BJ (cell line): ENCODE results near the gene LATS1. TPM values are rescaled to one million over a fixed set of nuclear protein-coding genes. Genes with fewer than 3 reads are reported as not detected.
A peak's percentile ranks its signal among the peaks of the same experiment; 100 is the strongest.

Experiments used
- CTCF ChIA-PET: fragments of 350-600 bp; formaldehyde crosslinking; extraction: SDS; loops from one replicate; lab custom pipeline; 2021; ENCODE audit warnings: antibody characterized with exemption, inconsistent platforms; lab: Yijun Ruan, JAX
- POLR2A ChIA-PET: fragments of 300-600 bp; sonication (Branson Sonifier 250); formaldehyde crosslinking; extraction: SDS; loops from one replicate; lab custom pipeline; 2021; ENCODE audit warnings: antibody characterized with exemption; lab: Charles Lee
- DNase-seq: peaks from one replicate; pipeline ENCODE4 v3.0.0-alpha.2; 2011; ENCODE audit warnings: low read depth
- H3K27me3 ChIP-seq: 2 replicates; pipeline ENCODE4 v1.6.0; 2011; ENCODE audit warnings: low read length; ENCODE audit not compliant: control insufficient read depth, insufficient read depth
- H3K36me3 ChIP-seq: 2 replicates; pipeline ENCODE4 v1.5.1; 2011; ENCODE audit warnings: low read length; ENCODE audit not compliant: control insufficient read depth, insufficient read depth
- H3K4me3 ChIP-seq: 2 replicates; pipeline ENCODE4 v1.5.1; 2011; ENCODE audit warnings: low read depth, mild to moderate bottlenecking, control low read depth, low read length
- polyA minus RNA-seq: library from RNA; depleted of rRNA, polyadenylated mRNA; stranded (reverse); fragments of >200 nt; gene quantifications from 2 replicates; pipeline ENCODE4 v1.2.3, GENCODE V29; 2011; rRNA and poly(A)+ RNA removed
- polyA plus RNA-seq: library from polyadenylated mRNA; depleted of rRNA; stranded (reverse); fragments of >200 nt; gene quantifications from 2 replicates; pipeline ENCODE4 v1.2.3, GENCODE V29; 2011; rRNA removed
- TF ChIP-seq, protein P1 (sequence below): IDR thresholded peaks from 2 replicates; pipeline ENCODE4 v1.5.1; 2011; ENCODE audit warnings: low read depth, mild to moderate bottlenecking, control low read depth, inconsistent platforms, low read length, moderate library complexity; ENCODE audit not compliant: insufficient read depth

LATS1 gene
- polyA plus RNA-seq = 12.4 and 16.7 TPM in 2 replicates
- polyA minus RNA-seq = 16.8 and 22.2 TPM in 2 replicates

DNA sequence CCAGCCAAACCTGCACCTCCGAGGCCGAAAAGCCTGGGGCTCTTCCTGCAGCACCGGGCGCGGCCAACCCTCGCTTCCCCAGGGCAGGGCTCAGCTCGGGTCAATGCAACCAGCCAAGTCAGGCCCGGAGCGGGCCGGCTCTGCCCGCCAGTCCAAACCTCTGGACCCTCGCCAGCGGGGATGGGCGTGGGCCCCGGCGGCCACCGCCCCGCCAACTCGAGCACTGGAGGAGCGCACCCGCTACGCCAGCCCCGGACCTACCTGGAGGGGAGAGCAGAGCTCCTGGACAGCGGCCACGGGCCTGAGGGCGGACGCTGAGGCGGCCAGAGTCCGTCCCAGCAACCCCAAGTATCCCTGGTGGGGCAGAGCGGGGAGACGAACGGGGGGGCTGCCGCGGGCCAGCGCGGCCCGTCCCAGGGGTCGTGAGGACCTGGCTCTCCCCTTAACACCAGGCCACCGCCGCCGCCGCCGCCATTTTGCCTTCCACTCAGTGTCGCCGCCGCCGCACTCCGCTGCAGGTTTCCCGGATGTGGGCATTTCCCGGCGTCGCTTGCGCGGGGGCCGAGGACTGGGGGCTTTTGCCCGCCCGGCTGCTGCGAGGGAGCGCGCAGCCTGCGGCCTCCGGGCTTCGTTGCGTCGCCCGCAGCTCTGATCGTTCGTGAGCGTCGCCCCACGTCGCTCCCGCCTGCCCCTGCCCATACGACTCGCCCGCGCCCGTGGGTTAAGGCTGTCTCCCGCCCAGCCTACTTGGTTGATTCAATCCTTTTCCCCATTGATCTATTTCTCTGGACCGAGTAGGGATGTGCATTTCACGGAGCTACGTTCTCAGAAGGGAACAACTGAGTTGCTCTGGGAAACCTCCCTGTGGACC, at the start of gene LATS1:
TSS of gene LATS1 (minus strand) at position 514 of the 871 bp plus-strand sequence. CDS start 15,975 bp downstream, outside the sequence.
- Histone ChIP-seq H3K27me3 (no peaks in the 10 kb centered on the region), H3K36me3 (peaks cover under 1% of the 10 kb centered on the region; the same call in 1 of the 2 replicates), H3K4me3 (peak within 1 kb of the TSS; percentile 99)
- no peak for DNase-seq
- ChIA-PET POLR2A (no interaction called here), CTCF (interaction anchor here (1.0 to 1.1 kb wide), 3 partner anchors 13 to 59 kb away, joined by 3 read pairs; no protein-coding TSS in a partner anchor)
- TF ChIP-seq, protein P1, sequence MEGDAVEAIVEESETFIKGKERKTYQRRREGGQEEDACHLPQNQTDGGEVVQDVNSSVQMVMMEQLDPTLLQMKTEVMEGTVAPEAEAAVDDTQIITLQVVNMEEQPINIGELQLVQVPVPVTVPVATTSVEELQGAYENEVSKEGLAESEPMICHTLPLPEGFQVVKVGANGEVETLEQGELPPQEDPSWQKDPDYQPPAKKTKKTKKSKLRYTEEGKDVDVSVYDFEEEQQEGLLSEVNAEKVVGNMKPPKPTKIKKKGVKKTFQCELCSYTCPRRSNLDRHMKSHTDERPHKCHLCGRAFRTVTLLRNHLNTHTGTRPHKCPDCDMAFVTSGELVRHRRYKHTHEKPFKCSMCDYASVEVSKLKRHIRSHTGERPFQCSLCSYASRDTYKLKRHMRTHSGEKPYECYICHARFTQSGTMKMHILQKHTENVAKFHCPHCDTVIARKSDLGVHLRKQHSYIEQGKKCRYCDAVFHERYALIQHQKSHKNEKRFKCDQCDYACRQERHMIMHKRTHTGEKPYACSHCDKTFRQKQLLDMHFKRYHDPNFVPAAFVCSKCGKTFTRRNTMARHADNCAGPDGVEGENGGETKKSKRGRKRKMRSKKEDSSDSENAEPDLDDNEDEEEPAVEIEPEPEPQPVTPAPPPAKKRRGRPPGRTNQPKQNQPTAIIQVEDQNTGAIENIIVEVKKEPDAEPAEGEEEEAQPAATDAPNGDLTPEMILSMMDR = no peak

DNA sequence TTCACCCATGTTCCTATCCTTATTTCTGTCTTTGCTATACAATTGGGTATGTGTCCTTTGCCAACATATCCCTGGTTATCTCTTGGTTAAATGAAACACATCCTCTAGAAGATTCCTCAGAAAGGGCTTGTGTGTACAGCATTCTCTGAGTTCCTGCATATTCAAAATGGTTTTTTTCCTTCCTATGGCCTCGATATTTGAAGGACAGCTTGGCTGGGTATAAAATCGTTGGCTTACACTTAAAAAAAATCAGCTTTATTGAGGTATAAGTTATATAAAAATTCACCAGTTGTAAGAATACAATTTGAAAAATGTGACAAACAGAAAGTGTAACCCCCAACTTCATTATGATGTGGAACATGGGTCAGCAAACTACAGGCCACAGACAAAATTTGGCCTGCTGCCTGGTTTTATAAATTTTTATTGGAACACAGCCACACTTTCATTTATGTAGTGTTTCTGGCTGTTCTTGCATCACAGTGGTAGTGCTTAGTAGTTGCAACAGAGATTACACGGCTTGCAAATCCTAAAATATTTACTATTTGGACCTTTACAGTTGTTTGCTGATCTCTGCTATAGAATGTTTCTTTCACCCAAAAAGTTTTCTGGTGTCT, 48.4 kb upstream of the LATS1 start:
- H3K27me3 ChIP-seq = no peaks in the 10 kb centered on the region
- peaks cover 1% of the 10 kb centered on the region; the same call in 1 of the 2 replicates for H3K36me3 ChIP-seq
- no peak for DNase-seq
- CTCF ChIA-PET = no interaction called here
- POLR2A ChIA-PET = no interaction called here
- TF ChIP-seq, protein P1 = no peak
- no peak overlapping the region for H3K4me3 ChIP-seq

DNA sequence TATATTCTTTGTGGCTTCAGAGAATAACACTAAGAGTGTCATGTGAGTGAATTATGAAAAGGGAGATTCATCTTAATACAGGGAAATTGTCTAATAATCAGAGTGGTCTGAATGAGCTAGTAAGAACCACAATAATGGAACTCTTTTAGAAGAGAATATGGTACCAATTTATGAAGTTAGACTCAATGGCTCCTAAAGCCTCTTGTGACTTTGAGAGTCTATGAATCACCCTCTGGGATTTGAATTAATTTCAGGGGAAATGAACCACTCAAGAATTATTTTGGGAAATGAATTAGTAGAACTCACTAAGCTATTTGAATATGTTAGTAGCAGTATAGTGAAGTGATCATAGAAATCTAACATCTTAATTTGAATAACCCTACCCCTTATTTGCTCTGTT, 46.0 kb upstream of the LATS1 start:
- Histone ChIP-seq H3K4me3 (no peak overlapping the region), H3K36me3 (peaks cover 4% of the 10 kb centered on the region), H3K27me3 (no peaks in the 10 kb centered on the region)
- DNase-seq = no peak
- ChIA-PET CTCF (interaction anchor here (0.7 kb wide), 1 partner anchor 18 kb away, joined by 3 read pairs; the partner anchor contains the start of gene NUP43), POLR2A (no interaction called here)
- TF ChIP-seq, protein P1 = no peak

DNA sequence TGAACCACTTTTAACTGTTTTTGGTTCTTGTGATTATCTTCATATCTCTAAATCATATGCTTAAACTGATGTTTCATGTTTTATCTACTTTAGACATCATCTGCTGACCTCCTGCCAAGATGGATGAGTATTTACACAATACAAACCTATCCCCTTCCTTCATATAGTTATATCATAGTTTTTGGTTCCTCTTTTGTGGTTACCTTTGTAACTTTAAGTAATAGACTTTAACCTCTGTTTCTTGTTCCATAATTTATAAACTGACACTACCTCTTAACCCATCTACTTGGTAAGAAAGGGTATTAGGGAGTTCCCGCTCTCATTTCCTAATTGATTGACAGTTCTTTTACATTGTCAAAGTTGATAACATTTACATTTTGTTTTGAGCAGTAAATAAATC, 43.5 kb upstream of the LATS1 start:
- TF ChIP-seq, protein P1 = no peak
- Histone ChIP-seq H3K27me3 (no peaks in the 10 kb centered on the region), H3K36me3 (peaks cover 3% of the 10 kb centered on the region; the same call in 1 of the 2 replicates), H3K4me3 (no peak overlapping the region)
- ChIA-PET CTCF (no interaction called here), POLR2A (no interaction called here)
- no peak for DNase-seq

DNA sequence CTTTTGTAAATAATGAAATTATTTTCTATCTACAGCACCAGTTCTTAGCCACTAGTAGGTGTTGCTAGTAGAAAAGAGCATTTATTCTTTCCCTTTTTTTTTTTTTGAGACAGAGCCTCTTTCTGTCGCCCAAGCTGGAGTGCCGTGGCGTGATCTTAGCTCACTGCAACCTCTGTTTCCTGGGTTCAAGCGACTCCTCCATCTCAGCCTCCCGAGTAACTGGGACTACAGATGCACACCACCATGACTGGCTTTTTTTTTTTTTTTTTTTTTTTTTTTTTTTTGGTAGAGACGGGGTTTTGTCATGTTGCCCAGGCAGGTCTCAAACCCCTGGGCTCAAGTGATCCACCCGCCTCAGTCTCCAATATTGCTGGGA, 38.3 kb upstream of the LATS1 start:
- DNase-seq = no peak
- H3K4me3 ChIP-seq = no peak overlapping the region
- peaks cover 3% of the 10 kb centered on the region; the same call in 1 of the 2 replicates for H3K36me3 ChIP-seq
- no peaks in the 10 kb centered on the region for H3K27me3 ChIP-seq
- CTCF ChIA-PET = no interaction called here
- POLR2A ChIA-PET = no interaction called here
- TF ChIP-seq, protein P1 = no peak
